Sigmoid colon (tissue), 4 donors: ENCODE results near the gene RCOR1.

Experiments used
- CTCF ChIP-seq, 4 experiments: fragments of 450-650 bp in 3 of 4; fragments of 200-600 bp in 1 of 4; IDR thresholded peaks; one replicate each; pipeline ENCODE4 v1.5.1; 2016 to 2019; ENCODE audit warnings: antibody characterized with exemption in 4 of 4, mild to moderate bottlenecking in 3 of 4, moderate library complexity in 2 of 4
- POLR2A ChIP-seq, 2 donors: fragments of 450-650 bp; IDR thresholded peaks; one replicate each; pipeline ENCODE4 v1.6.1; 2016; ENCODE audit warnings: antibody characterized with exemption in 2 of 2, mild to moderate bottlenecking in 2 of 2, moderate library complexity in 2 of 2
- POLR2AphosphoS5 ChIP-seq, 4 donors: sonication (generic); formaldehyde crosslinking; IDR thresholded peaks; one replicate each; pipeline ENCODE4 v1.6.1; 2017; ENCODE audit warnings: antibody characterized with exemption in 4 of 4

GRCh38 chr14:102622262-102622885, 29.9 kb downstream of the RCOR1 start:
- no peak for TF ChIP-seq CTCF (IDR thresholded peaks at IDR 0.05)
- TF ChIP-seq POLR2A (IDR thresholded peaks at IDR 0.05), result no peak
- no peak for TF ChIP-seq POLR2AphosphoS5 (IDR thresholded peaks at IDR 0.05)
